Ecto neural progenitor cell (in vitro differentiated cells): ENCODE results near the gene DCUN1D2.
"Not testable (repeated sequence)": the region's sequence is repeated elsewhere in the genome, so short reads cannot be mapped to it uniquely, and the experiment has no call there.

ENCODE experiments used
- DNase-seq: peaks from one replicate; pipeline ENCODE4 v3.0.0-alpha.2; 2018; ENCODE audit warnings: low spot score

Gene DCUN1D2

DNA sequence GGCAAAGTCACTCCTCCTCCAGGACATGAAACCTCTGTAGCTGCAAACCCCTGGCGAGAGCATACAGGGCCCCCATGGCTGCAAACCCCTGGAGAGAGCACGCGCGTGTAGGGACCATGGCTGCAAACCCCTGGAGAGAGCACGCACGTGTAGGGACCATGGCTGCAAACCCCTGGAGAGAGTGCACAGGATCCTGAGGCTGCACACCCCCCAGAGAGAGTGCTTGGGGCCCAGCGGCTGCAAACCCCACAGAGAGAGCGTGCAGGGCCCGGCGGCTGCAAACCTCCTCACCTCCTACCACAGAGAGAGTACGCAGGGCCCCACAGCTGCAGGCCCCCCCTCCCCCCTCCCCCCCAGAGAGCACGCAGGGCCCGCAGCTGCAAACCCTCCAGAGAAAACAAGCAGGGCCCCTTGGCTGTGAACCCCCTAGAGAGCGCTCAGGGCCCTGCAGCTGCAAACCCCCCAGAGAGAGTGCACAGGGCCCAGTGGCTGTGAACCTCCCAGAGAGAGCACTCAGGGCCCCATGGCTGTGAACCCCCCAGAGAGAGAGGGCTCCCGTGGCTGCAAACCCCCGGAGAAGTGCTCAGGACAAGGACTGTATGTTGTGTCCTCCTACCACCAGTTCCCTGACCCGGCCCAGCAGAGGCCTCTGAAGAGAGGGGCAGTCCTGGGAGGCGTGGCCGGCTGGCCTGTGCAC, 44.6 kb downstream of the DCUN1D2 start:
- DNase-seq: no peak

DNA sequence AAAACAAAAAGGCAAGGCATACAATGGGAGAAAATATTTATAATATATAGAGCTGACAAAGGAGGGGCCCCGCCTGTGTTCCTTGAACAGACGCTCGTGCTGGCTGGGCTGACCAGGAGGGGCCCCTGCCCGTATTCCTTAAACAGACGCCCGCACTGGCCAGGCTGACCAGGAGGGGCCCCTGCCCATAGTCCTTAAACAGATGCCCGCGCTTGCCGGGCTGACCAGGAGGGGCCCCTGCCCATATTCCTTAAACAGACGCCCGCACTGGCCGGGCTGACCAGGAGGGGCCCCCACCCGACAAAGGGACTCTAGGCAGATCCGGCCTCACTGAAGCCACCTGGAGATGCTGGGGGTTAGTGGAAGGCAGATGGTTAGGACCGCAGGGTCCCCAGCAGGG, 46.5 kb downstream of the DCUN1D2 start:
- DNase-seq: no peak

DNA sequence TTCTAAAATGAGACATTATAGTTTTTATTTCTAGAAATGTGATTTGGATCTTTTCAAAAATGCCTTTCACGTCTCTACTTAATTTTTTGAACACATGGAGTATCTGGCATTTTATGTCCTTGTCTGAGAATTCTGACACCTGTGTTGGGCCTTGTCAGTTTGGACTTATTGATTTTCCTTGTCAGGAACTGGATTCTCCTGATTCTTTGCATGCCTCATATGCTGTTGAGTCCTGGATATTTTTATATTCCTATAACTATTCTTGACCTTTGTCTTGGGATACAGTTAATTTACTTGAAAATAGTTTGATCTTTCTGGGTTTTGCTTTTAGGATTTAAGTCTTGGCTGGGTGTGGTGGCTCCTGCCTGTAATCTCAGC, 47.5 kb downstream of the DCUN1D2 start:
- no peak for DNase-seq

DNA sequence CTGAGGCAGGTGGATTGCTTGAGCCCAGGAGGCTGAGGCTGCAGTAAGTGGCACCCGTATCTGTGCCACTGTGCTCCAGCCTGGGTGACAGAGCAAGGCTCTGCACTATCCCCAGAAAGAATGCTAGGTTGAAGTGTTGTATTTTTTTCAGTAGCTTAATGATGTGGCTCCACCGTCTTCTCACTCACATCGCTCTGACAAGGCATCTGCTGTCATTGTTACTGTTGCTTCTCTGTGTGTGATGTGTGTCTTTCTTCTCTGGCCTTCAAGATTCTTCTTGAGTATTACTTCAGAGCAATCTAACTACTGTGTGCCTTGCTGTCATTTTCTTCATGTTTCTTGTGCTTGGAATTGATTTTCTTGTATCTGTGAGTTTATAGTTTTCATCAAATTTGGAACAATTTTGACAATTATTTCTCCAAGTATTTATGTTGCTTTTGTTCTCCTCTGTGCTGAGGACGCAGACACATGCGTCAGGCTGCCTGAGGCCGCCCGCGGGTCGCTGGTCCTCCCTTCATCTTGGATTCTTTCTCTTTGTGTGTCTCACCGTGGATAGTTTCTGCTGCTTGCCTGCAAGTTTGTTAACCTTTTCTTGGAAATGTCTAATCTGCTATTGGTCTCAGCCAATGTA, 48.0 kb downstream of the DCUN1D2 start:
- DNase-seq: no peak

DNA sequence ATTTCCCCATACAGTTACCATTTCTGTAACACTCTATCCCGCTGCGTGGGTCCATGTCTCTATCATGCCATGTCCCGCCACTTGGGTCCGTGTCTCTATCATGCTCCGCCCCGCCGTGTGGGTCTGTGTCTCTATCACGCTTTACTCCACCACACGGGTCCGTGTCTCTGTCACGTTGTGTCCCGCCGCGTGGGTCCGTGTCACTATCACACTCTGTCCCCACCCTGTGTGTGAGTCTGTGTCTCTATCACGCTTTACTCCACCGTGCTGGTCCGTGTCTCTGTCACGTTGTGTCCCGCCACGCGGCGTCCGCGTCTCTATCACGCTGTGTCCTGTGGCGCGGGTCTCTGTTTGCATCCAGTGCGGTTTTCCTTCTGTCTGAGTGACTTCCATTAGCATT, 48.9 kb downstream of the DCUN1D2 start:
- DNase-seq: no peak

DNA sequence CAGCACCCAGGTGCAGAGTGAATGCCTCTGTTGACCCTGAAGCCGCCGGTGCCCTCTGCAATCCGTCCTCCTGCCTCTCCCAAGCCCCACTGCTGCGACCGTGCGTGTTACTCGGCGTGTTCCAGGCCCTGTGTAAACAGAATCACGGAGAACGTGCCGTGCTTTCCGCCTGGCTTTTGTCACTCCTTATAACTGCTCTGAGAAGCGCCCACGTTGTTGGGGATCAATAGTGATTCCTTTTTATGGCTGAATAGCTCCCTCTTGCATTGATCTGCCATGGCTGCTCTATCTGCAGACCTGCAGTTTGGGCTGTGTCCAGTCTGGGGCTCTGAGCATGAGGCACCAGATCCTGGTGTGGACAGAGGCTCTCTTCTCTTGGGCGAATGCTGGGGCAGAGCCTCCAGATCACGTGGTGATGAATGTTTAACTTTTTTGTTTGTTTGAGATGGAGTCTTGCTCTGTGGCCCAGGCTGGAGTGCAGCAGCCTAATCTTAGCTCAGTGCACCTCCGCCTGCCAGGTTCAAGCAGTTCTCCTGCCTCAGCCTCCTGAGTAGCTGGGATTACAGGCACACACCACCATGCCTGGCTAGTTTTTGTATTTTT, 53.0 kb downstream of the DCUN1D2 start:
- no peak for DNase-seq

DNA sequence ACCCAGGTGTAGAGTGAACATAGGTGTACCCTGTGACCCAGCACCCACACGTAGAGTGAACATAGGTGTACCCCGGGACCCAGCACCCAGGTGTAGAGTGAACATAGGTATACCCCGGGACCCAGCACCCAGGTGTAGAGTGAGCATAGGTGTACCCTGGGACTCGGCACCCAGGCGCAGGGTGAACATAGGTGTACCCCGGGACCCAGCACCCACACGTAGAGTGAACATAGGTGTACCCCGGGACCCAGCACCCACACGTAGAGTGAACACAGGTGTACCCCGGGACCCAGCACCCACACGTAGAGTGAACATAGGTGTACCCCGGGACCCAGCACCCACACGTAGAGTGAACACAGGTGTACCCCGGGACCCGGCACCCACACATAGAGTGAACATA, 53.6 kb downstream of the DCUN1D2 start:
- not testable (repeated sequence) for DNase-seq

DNA sequence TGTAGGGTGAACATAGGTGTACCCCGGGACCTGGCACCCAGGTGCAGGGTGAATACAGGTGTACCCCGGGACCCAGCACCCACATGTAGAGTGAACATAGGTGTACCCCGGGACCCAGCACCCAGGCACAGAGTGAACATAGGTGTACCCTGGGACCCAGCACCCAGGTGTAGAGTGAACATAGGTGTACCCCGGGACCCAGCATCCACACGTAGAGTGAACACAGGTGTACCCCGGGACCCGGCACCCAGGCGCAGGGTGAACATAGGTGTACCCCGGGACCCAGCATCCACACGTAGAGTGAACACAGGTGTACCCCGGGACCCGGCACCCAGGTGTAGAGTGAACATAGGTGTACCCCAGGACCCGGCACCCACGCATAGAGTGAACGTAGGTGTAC, 54.6 kb downstream of the DCUN1D2 start:
- DNase-seq: not testable (repeated sequence)

DNA sequence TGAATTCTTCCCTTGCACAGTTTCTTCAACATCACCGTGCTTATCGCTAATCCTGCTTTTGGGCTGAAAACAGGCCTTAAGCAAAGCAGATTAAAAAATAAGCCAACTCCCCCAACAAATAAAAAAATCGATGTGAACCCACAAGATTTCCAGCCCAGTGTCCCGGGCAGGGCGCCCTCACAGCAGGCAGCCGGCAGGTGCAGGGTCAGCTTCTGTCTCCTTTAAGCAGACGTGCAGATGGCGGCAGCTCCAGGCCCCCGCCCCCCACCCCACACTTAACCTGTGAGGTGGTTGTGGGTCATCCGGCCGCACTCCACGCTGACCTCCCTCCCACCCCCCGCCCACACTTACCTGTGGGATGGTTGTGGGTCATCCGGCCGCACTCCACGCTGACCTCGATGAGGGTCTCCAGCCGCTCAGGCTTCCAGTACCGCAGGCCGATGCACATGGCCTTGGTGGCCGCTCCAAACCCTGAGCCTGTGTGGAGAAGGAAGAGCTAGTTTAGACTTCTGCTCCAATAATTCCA, 57.1 kb downstream of the DCUN1D2 start:
- DNase-seq: no peak

DNA sequence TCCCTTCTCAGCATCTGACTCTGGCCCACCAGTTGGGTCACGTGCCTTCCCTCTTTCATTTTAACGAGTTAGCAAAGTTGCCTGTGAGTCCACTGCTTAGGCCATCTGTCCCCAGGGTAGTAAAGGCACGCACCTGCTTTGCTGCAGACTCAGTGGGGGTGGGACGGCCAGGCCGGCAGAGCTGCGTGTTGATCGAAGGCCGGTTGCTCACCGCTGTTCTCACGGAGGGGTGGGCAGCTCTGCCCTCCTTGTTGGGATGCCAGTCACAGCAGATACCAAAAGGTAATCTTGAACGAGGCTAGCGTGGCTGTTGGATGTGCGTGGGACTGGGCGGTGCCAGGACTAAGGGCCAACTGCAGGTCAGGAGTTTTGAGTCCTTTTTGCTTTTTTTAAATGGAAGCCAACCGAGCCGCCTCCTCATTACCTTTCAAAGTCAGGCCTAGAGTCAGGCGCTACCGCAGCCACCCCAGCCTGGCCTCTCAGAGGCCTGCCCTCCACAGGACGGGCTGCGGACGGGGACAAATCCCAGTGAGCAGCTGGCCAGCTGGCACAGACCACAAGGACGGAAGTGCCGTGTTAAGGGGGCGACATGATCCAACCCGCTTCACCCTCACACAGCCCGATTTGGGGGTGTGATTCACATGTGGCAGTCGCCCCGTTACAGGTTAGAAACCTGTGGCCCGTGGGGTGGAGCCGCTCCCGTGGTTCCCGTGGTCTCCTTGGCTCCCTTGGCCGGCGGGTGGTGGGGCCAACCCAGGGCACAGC, 57.8 kb downstream of the DCUN1D2 start:
- DNase-seq: no peak

DNA sequence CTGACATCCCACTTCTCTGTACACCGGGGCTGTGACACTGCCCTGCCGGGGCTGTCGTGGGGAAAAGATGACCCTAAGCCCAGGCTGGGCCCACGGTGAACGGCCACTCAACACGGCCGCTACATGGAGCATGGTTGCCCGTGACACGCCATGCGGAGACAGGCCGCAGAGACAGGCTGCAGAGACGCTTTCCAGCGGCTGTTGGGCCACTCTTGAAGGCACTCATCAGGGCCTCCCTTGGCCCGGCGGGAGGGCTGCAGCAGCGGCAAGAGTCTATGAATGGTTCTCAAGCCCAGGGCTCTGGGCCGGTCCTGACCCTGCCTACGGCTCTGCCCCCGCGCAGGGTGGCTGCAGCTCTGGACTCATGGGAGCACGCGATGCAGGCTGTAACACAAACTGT, 59.3 kb downstream of the DCUN1D2 start:
- no peak for DNase-seq

DNA sequence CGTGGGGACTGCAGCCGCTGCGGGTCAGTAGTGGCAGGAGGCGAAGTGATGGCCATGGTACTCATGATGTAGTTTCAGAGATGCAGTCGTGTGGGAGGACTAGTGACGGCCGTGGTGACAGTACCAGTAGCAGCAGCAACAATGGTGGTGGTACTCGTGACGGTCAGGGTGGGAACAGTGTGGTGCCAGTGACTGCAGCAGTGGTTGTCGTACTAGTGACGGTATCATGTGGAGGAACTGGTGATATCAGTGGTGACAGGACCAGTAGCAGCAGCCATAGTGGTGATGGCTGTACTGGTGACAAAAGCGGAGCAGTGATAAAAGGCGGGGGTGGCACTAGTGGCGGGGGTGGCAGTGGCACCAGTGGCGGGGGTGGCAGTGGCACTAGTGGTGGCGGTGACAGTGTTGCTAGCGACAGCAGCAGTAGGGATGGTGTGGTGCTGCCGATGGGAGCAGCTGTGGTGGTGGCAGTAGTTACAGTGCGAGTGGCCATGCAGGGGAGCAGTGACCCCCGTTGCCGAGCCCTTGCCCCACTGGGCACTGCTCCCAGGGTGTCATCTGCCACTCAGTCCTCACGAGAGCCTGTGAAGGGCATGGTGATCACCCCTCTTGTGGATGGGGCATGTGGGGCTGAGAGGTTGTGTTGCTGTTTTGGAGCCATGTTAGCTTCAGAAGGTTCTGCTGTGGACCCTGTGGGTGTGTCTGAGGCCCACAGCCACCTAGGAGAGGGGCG, 60.0 kb downstream of the DCUN1D2 start:
- no peak for DNase-seq

DNA sequence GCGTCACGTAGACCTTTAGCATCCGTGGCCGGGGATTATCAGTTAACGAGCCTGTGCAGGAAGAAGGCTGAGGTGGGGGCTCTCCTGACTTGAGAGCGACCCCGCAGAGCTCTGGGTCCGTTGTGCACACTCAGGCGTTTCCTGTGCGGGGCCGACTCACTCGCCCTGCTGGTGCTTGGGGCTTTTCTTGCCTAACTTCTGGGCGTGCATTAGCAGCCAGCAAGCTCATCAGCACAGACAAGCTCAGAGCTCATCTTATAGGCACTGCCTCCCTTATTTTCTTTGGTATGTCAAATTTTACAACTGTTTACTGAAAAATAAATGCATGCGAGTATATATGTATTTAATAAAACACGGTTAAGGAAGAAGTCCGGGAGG, 60.9 kb downstream of the DCUN1D2 start:
- DNase-seq: no peak

DNA sequence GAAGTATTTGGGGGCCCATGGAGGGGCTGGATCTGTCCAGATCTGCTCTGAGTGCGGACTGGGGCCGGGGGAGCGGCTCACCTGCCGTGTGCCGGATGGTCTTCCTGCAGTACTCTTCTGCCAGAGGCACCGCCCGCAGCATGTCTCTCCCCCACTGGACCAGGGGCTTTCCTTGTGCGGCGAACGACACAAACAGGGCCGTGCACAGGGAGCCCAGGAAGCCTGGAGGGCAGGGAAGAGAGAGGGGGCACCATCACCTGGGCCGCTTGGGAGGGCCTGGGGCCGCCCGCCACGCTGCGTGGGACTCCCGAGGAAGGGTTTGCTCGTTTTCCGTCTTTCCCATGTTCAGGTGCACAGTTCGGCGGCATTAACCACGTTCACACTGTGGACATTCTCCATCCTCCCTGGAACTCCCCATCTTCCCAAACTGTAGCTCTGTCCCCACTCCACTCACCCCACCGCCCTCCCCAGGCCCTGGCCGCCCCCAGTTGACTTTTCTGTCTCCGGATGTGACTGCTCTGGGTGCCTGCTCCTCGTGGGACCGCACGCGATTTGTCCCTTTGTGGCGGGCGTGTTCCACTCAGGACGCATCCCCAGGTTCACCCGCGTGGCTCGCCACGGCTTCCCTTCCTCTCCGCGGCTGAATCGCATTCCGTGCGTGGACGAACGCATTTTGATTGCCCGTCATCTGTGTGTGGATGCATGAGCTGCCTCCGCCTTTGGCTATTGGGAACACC, 61.5 kb downstream of the DCUN1D2 start:
- no peak for DNase-seq

DNA sequence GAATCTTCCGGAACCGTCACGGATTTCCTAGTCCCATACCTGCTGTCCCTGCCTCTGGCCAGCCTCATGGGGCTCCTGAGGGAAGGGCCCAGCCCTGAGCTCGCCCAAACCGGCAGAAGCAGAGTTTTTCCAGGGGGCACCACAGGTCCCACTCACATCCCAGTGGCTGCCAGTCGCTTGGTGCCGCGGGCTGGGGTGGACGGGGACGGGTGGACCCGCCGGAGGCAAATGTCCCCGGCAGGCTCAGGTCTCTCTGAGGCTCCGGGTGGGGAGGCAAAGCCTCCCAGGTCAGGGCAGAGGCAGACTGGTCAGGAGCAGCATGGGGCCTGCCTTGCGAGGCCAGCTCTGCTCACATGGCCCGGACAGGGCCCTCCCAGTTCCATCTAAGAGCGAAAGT, 62.0 kb downstream of the DCUN1D2 start:
- no peak for DNase-seq

DNA sequence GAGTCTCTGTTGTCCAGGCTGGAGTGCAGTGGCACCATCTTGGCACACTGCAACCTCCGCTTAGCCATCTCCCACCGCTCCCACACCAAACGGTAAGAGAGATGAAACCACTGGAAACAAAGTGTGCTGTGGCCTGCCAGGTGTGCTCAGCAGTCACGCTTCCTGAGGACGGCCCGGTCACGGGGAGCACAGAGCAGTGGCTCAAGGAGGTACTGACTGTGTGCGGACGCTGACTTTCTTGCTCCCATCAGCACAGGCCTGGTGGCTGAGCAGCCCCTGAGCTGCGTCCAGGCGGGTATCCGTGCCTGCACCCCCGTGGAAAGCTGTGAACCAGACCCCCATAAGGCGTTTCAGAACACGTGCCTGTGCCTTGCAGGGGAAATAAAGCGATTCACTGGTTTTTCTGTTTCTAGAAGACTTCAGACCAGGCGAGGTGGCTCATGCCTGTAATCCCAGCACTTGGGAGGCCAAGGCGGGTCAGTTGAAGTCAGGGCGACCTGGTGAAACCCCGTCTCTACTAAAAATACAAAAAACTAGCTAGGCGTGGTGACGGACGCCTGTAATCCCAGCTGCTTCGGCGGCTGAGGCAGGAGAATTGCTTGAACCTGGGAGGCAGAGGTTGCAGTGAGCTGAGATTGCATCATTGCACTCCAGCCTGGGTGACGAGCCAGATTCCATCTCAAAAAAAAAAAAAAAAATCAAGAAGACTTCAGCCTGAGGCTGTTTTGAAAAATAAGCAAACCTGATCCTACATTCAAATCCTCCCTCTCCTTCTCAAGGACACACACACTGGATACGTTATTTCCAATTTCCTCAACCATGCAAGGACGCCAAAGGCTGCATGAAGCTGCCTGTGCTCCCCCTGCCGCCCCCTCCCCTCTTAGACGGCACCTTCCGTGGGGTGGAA, 62.7 kb downstream of the DCUN1D2 start:
- no peak for DNase-seq

DNA sequence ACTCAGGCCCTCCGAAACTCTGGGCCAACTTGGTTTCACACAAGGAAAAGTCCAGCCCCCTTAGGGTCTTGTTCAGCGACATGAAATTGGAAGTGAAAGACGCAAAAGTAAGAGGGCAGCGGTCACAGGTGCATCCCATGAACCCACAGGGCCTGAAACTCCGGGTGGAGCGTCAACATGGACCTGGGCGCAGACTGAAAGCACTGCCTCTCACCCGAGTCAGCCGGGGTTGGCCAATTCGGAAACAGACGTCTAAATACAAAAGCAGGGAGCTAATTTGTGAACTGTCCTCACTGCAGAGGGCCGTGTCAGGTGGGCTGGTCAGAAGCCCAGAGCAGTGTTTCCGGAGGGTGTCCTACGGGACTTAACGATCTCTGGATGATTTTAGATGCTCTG, 63.9 kb downstream of the DCUN1D2 start:
- DNase-seq: no peak

DNA sequence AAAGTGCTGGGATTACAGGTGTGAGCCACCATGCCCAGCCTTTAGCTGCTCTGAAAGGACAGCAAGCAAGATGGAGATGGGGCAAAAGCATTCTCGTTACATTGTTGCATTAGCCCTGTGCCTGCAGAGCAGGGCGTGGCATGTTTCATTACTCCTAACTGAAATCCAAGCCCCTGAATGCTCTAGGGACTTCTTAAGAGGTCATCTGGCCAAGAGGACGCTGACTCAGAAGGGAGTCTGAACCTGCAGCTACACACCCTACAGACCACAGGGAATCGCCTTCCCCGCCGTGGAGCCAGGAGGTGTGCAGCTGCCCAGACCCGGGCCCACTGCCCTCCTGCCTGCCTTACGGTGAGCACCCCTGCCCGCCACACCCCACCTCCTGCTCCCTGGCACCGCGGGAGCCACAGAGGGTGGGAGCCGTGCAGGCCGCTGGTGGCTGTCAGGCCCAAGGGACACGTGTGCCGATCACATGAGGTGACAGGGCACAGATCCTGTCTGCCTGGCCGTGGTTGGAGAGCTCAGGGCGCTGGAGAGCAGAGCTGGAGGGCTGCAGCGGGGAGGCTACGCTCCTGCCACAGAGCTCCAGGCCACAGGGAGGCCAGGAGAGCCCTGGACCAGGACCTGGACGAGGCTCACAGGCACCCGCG, 64.4 kb downstream of the DCUN1D2 start:
- no peak for DNase-seq

DNA sequence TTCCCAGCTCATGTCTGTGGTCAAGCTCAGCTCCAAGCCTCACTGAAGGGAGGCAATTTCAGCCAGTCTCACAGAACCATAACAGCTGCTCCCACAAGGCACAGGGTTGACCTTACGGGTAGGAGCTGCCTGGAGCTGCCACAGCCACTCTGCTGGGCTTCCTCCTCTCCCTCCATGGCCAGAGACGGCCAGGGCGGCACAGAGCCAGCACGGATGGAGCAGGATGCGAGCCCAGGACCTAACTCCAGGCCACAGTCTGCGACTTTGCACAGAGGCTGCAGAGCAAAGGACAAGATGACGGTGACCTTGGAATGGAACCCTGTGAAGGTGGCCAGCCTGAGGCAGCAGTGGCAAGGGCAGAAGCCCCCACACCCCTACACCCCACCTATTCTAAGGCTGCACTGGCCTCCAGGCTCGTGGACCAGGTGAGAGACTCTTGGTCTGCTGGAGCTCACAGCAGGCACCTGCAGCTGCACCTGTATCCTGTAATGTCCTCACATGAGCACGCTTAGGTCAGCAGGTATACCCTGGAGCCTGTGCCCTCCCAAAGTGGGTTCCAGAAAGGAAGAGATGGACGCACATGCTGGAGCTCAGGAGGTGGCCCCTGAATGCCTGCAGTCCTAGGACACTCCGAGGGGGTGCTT, 66.9 kb downstream of the DCUN1D2 start:
- no peak for DNase-seq
